Mesothelial cell of epicardium (in vitro differentiated cells): ENCODE measurements around the gene LIMCH1. TPM values are rescaled to one million over a fixed set of nuclear protein-coding genes. Genes with fewer than 3 reads are reported as not detected.

Experiments used
- DNase-seq, 2 experiments: peaks; one replicate each; pipeline ENCODE4 v3.0.0; 2021; ENCODE audit warnings: low spot score in 2 of 2; ENCODE audit not compliant: unreplicated experiment in 2 of 2
- H3K27ac Mint-ChIP-seq: 2 replicates; pipeline ENCODE4 v1.8.0; 2021; ENCODE audit warnings: mixed read lengths
- H3K27me3 Mint-ChIP-seq: 2 replicates; pipeline ENCODE4 v1.8.0; 2021; ENCODE audit warnings: low read depth, mixed read lengths
- H3K36me3 Mint-ChIP-seq: 2 replicates; pipeline ENCODE4 v1.8.0; 2021; ENCODE audit warnings: mixed read lengths
- H3K4me1 Mint-ChIP-seq: 2 replicates; pipeline ENCODE4 v1.8.0; 2021; ENCODE audit warnings: mixed read lengths
- H3K4me3 Mint-ChIP-seq: 2 replicates; pipeline ENCODE4 v1.8.0; 2021; ENCODE audit warnings: mild to moderate bottlenecking, moderate library complexity, mixed read lengths
- H3K9me3 Mint-ChIP-seq: 2 replicates; pipeline ENCODE4 v1.8.0; 2021; ENCODE audit warnings: mixed read lengths
- CTCF ChIP-seq: fragments of 200-600 bp; sonication (generic); IDR thresholded peaks from one replicate; pipeline ENCODE4 v1.5.0; 2021; ENCODE audit warnings: antibody characterized with exemption; ENCODE audit not compliant: unreplicated experiment
- total RNA-seq: library from RNA; stranded (reverse); gene quantifications from 3 replicates; pipeline ENCODE4 v1.2.1, GENCODE V29; 2021

Gene LIMCH1
- total RNA-seq, 1 donor from 2014 or later, result 66.8 TPM

GRCh38 chr4:41575665-41576064, 37.7 kb downstream of the LIMCH1 start:
- Mint-ChIP-seq H3K9me3 (peaks cover 5% of the 10 kb centered on the region), H3K4me3 (no peak overlapping the region), H3K27me3 (no peaks in the 10 kb centered on the region), H3K27ac (no peak overlapping the region), H3K4me1 (peaks cover 25% of the 10 kb centered on the region), H3K36me3 (no peaks in the 10 kb centered on the region)
- no peak for TF ChIP-seq CTCF
- no peak for DNase-seq

GRCh38 chr4:41579043-41579442, 41.1 kb downstream of the LIMCH1 start:
- Mint-ChIP-seq H3K27ac (no peak overlapping the region), H3K36me3 (peaks cover 5% of the 10 kb centered on the region), H3K9me3 (peaks cover 10% of the 10 kb centered on the region), H3K4me1 (peaks cover 21% of the 10 kb centered on the region), H3K27me3 (no peaks in the 10 kb centered on the region), H3K4me3 (no peak overlapping the region)
- no peak for DNase-seq
- TF ChIP-seq CTCF, result no peak

- peaks cover 14% of the 10 kb centered on the region for H3K9me3 Mint-ChIP-seq
- DNase-seq, result no peak
- H3K4me1 Mint-ChIP-seq, result peaks cover 21% of the 10 kb centered on the region
- H3K27ac Mint-ChIP-seq, result peak overlapping the region; percentile 60
- H3K27me3 Mint-ChIP-seq, result no peaks in the 10 kb centered on the region
- H3K4me3 Mint-ChIP-seq, result no peak overlapping the region
- TF ChIP-seq CTCF, result no peak
- peaks cover 8% of the 10 kb centered on the region for H3K36me3 Mint-ChIP-seq
Measured at GRCh38 chr4:41579526-41579925, 41.6 kb downstream of the LIMCH1 start.

- Mint-ChIP-seq H3K9me3 (peaks cover 18% of the 10 kb centered on the region), H3K4me3 (no peak overlapping the region), H3K4me1 (peaks cover 21% of the 10 kb centered on the region), H3K36me3 (peaks cover 13% of the 10 kb centered on the region), H3K27ac (peak overlapping the region; percentile 60), H3K27me3 (no peaks in the 10 kb centered on the region)
- TF ChIP-seq CTCF, result no peak
- no peak for DNase-seq
Measured at GRCh38 chr4:41580007-41580406, 42.0 kb downstream of the LIMCH1 start.

- H3K36me3 Mint-ChIP-seq, result peaks cover 17% of the 10 kb centered on the region
- H3K27ac Mint-ChIP-seq, result no peak overlapping the region
- DNase-seq, result no peak
- H3K9me3 Mint-ChIP-seq, result peaks cover 17% of the 10 kb centered on the region
- peaks cover 14% of the 10 kb centered on the region for H3K4me1 Mint-ChIP-seq
- no peaks in the 10 kb centered on the region for H3K27me3 Mint-ChIP-seq
- TF ChIP-seq CTCF, result no peak
- no peak overlapping the region for H3K4me3 Mint-ChIP-seq
Measured at GRCh38 chr4:41586675-41587225, 48.8 kb downstream of the LIMCH1 start.

GRCh38 chr4:41587286-41587685, 49.3 kb downstream of the LIMCH1 start:
- H3K27me3 Mint-ChIP-seq, result no peaks in the 10 kb centered on the region

More at GRCh38 chr4:41587286-41587685, 49.3 kb downstream of the LIMCH1 start:
- peaks cover 17% of the 10 kb centered on the region for H3K36me3 Mint-ChIP-seq
- no peak for DNase-seq
- H3K27ac Mint-ChIP-seq, result no peak overlapping the region
- no peak overlapping the region for H3K4me3 Mint-ChIP-seq
- peaks cover 17% of the 10 kb centered on the region for H3K9me3 Mint-ChIP-seq
- no peak for TF ChIP-seq CTCF
- peaks cover 17% of the 10 kb centered on the region for H3K4me1 Mint-ChIP-seq
